WTC11 (cell line): ENCODE results near the gene NEURL1. TPM values are rescaled to one million over a fixed set of nuclear protein-coding genes. Genes with fewer than 3 reads are reported as not detected.
A peak's percentile ranks its signal among the peaks of the same experiment; 100 is the strongest.

Experiments used
- ATAC-seq: fragments of 200-7000 bp; cut with Tn5 transposase; 2 replicates; pipeline ENCODE4 v1.10.0; 2021; ENCODE audit warnings: mild to moderate bottlenecking, moderate library complexity
- CTCF ChIA-PET: fragments of 300-600 bp; sonication (Branson Sonifier 250); formaldehyde crosslinking; loops from one replicate; lab custom pipeline; 2021; ENCODE audit warnings: antibody characterized with exemption; lab: Charles Lee
- POLR2A ChIA-PET: fragments of 350-600 bp; sonication (Branson Sonifier 250); formaldehyde crosslinking; loops from one replicate; lab custom pipeline; 2021; ENCODE audit warnings: antibody characterized with exemption; lab: Charles Lee
- DNase-seq: peaks from one replicate; pipeline ENCODE4 v3.0.0; 2021; ENCODE audit warnings: low spot score
- H3K27ac Mint-ChIP-seq: 2 replicates; pipeline ENCODE4 v1.8.0; 2021; ENCODE audit warnings: mixed read lengths
- H3K27me3 Mint-ChIP-seq: 2 replicates; pipeline ENCODE4 v1.8.0; 2021; ENCODE audit warnings: low read depth, mild to moderate bottlenecking, moderate library complexity, mixed read lengths
- H3K36me3 Mint-ChIP-seq: 2 replicates; pipeline ENCODE4 v1.8.0; 2021; ENCODE audit warnings: mixed read lengths
- H3K4me1 Mint-ChIP-seq: 2 replicates; pipeline ENCODE4 v1.8.0; 2022; ENCODE audit warnings: mixed read lengths
- H3K4me3 Mint-ChIP-seq: 2 replicates; pipeline ENCODE4 v1.8.0; 2021; ENCODE audit warnings: mild to moderate bottlenecking, moderate library complexity, mixed read lengths
- H3K9me3 Mint-ChIP-seq: 2 replicates; pipeline ENCODE4 v1.8.0; 2021; ENCODE audit warnings: mixed read lengths
- CREM ChIP-seq: sonication (generic); formaldehyde crosslinking; IDR thresholded peaks from 2 replicates; pipeline ENCODE4 v1.8.1; 2022; ENCODE audit warnings: mild to moderate bottlenecking, missing genetic modification reagents, moderate library complexity
- E2F4 ChIP-seq: sonication (generic); formaldehyde crosslinking; IDR thresholded peaks from 2 replicates; pipeline ENCODE4 v1.8.1; 2022; ENCODE audit warnings: low read depth, mild to moderate bottlenecking, moderate library complexity, missing genetic modification reagents, borderline replicate concordance
- ELF4 ChIP-seq: sonication (generic); formaldehyde crosslinking; IDR thresholded peaks from 2 replicates; pipeline ENCODE4 v1.8.1; 2022; ENCODE audit warnings: low read depth, mild to moderate bottlenecking, moderate library complexity, missing genetic modification reagents
- ETV6 ChIP-seq: sonication (generic); formaldehyde crosslinking; IDR thresholded peaks from 2 replicates; pipeline ENCODE4 v1.8.1; 2022; ENCODE audit warnings: mild to moderate bottlenecking, missing genetic modification reagents
- FOXK1 ChIP-seq: sonication (generic); formaldehyde crosslinking; IDR thresholded peaks from 2 replicates; pipeline ENCODE4 v1.8.0; 2022; ENCODE audit warnings: mild to moderate bottlenecking, moderate library complexity, missing genetic modification reagents
- GABPB1 ChIP-seq: sonication (generic); formaldehyde crosslinking; IDR thresholded peaks from 2 replicates; pipeline ENCODE4 v1.8.1; 2023; ENCODE audit warnings: mild to moderate bottlenecking, missing genetic modification reagents
- HMGXB4 ChIP-seq: sonication (generic); formaldehyde crosslinking; IDR thresholded peaks from 2 replicates; pipeline ENCODE4 v1.8.1; 2023; ENCODE audit warnings: mild to moderate bottlenecking, moderate library complexity, missing genetic modification reagents
- IRF2 ChIP-seq: sonication (generic); formaldehyde crosslinking; IDR thresholded peaks from 2 replicates; pipeline ENCODE4 v1.8.0; 2022; ENCODE audit warnings: low read depth, missing genetic modification reagents, borderline replicate concordance
- JAZF1 ChIP-seq: fragments of 250-450 bp; sonication (Bioruptor Pico); IDR thresholded peaks from 2 replicates; pipeline ENCODE4 v1.9.0; 2021; ENCODE audit warnings: moderate library complexity, mild to moderate bottlenecking, inconsistent platforms
- JUN ChIP-seq: sonication (generic); formaldehyde crosslinking; IDR thresholded peaks from 2 replicates; pipeline ENCODE4 v1.8.0; 2023; ENCODE audit warnings: mild to moderate bottlenecking, missing genetic modification reagents
- MLX ChIP-seq: sonication (generic); formaldehyde crosslinking; IDR thresholded peaks from 2 replicates; pipeline ENCODE4 v1.8.1; 2023; ENCODE audit warnings: mild to moderate bottlenecking, missing genetic modification reagents, moderate library complexity
- MYBL2 ChIP-seq: sonication (generic); formaldehyde crosslinking; IDR thresholded peaks from 2 replicates; pipeline ENCODE4 v1.8.1; 2023; ENCODE audit warnings: mild to moderate bottlenecking, moderate library complexity, missing genetic modification reagents
- NFATC4 ChIP-seq: fragments of 250-450 bp; sonication (Bioruptor Pico); IDR thresholded peaks from 2 replicates; pipeline ENCODE4 v1.9.0; 2021; ENCODE audit warnings: mild to moderate bottlenecking
- NFYB ChIP-seq: sonication (generic); formaldehyde crosslinking; conservative IDR thresholded peaks from 2 replicates; pipeline ENCODE4 v1.8.0; 2022; ENCODE audit warnings: low read depth, missing genetic modification reagents
- NR3C1 ChIP-seq: sonication (generic); formaldehyde crosslinking; conservative IDR thresholded peaks from 2 replicates; pipeline ENCODE4 v1.8.1; 2023; ENCODE audit warnings: low read depth, mild to moderate bottlenecking, missing genetic modification reagents
- RELA ChIP-seq: sonication (generic); formaldehyde crosslinking; IDR thresholded peaks from 2 replicates; pipeline ENCODE4 v1.8.1; 2022; ENCODE audit warnings: missing genetic modification reagents, mild to moderate bottlenecking, borderline replicate concordance
- SMAD3 ChIP-seq: sonication (generic); formaldehyde crosslinking; IDR thresholded peaks from 2 replicates; pipeline ENCODE4 v1.8.0; 2022; ENCODE audit warnings: missing genetic modification reagents, mild to moderate bottlenecking, borderline replicate concordance
- ZBTB21 ChIP-seq: sonication (generic); formaldehyde crosslinking; IDR thresholded peaks from 2 replicates; pipeline ENCODE4 v1.8.1; 2023; ENCODE audit warnings: mild to moderate bottlenecking, missing genetic modification reagents, borderline replicate concordance
- ZNF232 ChIP-seq: sonication (generic); formaldehyde crosslinking; IDR thresholded peaks from 2 replicates; pipeline ENCODE4 v1.8.0; 2022; ENCODE audit warnings: mild to moderate bottlenecking, missing genetic modification reagents
- ZNF396 ChIP-seq: fragments of 250-450 bp; sonication (Bioruptor Pico); IDR thresholded peaks from 2 replicates; pipeline ENCODE4 v1.8.0; 2021; ENCODE audit warnings: mild to moderate bottlenecking, moderate library complexity, borderline replicate concordance
- ZNF416 ChIP-seq: fragments of 250-450 bp; sonication (Bioruptor Pico); IDR thresholded peaks from 2 replicates; pipeline ENCODE4 v1.9.0; 2021; ENCODE audit warnings: mild to moderate bottlenecking, inconsistent platforms
- ZNF532 ChIP-seq: fragments of 250-450 bp; sonication (Bioruptor Pico); IDR thresholded peaks from 2 replicates; pipeline ENCODE4 v1.9.0; 2021; ENCODE audit warnings: mild to moderate bottlenecking, borderline replicate concordance
- total RNA-seq: library from RNA; stranded (reverse); gene quantifications from 3 replicates; pipeline ENCODE4 v1.2.3, GENCODE V29; 2021
- TF ChIP-seq, protein P1 (sequence below): sonication (generic); formaldehyde crosslinking; IDR thresholded peaks from 2 replicates; pipeline ENCODE4 v1.8.0; 2022; ENCODE audit warnings: mild to moderate bottlenecking, missing genetic modification reagents

Gene NEURL1
- total RNA-seq, 1 experiment from 2014 or later = 1.2 TPM

GRCh38 chr10:103506061-103506460, 12.6 kb downstream of the NEURL1 start:
- Mint-ChIP-seq H3K27ac (no peak overlapping the region), H3K36me3 (no peaks in the 10 kb centered on the region), H3K27me3 (no peaks in the 10 kb centered on the region), H3K4me3 (no peak overlapping the region), H3K9me3 (no peaks in the 10 kb centered on the region), H3K4me1 (peaks cover 6% of the 10 kb centered on the region; the same call in 1 of the 2 replicates)
- CTCF ChIA-PET = interaction anchor here (1.2 to 2.0 kb wide), 2 partner anchors 37 to 58 kb away, joined by 3 to 8 read pairs; no protein-coding TSS in a partner anchor
- no peak for ATAC-seq
- DNase-seq = no peak
- POLR2A ChIA-PET = no interaction called here
- TF ChIP-seq E2F4 (CRISPR knock-in tag) (no peak), ELF4 (no peak), ETV6 (CRISPR knock-in tag) (no peak), HMGXB4 (CRISPR knock-in tag) (no peak), ZNF232 (CRISPR knock-in tag) (no peak), ZNF532 (CRISPR knock-in tag) (no peak), JUN (CRISPR knock-in tag) (no peak), NR3C1 (CRISPR knock-in tag) (no peak)
- TF ChIP-seq, protein P1, sequence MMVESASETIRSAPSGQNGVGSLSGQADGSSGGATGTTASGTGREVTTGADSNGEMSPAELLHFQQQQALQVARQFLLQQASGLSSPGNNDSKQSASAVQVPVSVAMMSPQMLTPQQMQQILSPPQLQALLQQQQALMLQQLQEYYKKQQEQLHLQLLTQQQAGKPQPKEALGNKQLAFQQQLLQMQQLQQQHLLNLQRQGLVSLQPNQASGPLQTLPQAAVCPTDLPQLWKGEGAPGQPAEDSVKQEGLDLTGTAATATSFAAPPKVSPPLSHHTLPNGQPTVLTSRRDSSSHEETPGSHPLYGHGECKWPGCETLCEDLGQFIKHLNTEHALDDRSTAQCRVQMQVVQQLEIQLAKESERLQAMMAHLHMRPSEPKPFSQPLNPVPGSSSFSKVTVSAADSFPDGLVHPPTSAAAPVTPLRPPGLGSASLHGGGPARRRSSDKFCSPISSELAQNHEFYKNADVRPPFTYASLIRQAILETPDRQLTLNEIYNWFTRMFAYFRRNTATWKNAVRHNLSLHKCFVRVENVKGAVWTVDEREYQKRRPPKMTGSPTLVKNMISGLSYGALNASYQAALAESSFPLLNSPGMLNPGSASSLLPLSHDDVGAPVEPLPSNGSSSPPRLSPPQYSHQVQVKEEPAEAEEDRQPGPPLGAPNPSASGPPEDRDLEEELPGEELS (CRISPR knock-in tag) = no peak

DNA sequence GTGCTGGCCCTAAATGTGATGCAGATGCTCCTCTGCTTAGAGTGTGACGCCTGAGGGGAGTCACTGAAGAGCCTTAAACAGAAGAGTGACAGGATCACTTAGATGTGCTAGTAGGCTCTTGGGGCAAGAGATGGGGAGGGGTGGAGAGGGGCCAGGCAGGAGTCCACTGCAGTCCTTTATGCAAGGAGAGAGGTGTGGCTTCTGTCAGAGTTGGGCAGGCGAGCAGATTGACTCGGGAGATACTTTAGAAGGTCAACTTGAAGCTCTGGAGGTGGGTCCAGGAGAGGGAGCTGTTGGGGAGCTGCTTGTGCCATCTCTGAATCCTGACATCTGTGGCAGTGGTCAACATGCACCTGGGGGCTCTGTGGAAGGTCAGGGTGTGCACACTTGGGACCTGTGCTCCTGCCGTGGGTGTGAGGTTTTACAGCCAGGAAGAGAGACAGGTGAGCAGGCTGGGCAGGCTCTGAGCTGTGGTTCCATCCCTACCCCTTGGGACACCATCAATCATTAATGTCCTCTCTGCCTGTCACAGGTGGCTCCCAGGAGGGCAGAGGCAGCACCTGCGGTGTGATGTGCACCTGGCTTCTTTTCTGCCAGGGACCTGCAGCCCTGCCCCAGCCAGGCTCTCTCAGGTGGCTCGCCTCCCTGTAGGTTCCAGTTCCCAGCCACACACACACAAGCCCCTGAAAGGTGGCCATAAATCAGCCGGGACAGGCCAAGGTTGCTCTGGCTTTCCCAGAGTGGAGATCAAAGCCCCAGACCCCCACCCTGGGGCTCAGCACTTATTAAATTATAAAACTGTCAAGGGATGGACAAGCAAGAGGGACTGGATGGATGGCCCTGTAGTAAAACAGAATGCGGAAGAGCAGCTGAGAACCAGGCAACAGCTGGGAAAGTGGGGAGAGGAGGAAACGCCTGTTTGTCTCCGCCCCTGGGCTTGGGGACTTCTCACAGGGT, 14.0 kb downstream of the NEURL1 start:
- CTCF ChIA-PET = interaction anchor here (0.6 to 2.5 kb wide), 6 partner anchors 35 to 359 kb away, joined by 3 to 8 read pairs (median 4); no protein-coding TSS in a partner anchor
- Mint-ChIP-seq H3K27ac (no peak overlapping the region), H3K36me3 (no peaks in the 10 kb centered on the region), H3K4me3 (no peak overlapping the region), H3K27me3 (no peaks in the 10 kb centered on the region), H3K9me3 (no peaks in the 10 kb centered on the region), H3K4me1 (peaks cover 6% of the 10 kb centered on the region; the same call in 1 of the 2 replicates)
- ATAC-seq (peak; percentile 38; the same call in 1 of the 2 replicates), DNase-seq (no peak)
- POLR2A ChIA-PET = no interaction called here
- TF ChIP-seq ZNF396 (CRISPR knock-in tag) = no peak
- TF ChIP-seq MYBL2 = no peak
- TF ChIP-seq SMAD3 (CRISPR knock-in tag) = no peak
- TF ChIP-seq ZBTB21 = no peak
- TF ChIP-seq NFATC4 (CRISPR knock-in tag) = no peak
- no peak for TF ChIP-seq FOXK1 (CRISPR knock-in tag)
- no peak for TF ChIP-seq IRF2 (CRISPR knock-in tag)
- no peak for TF ChIP-seq NFYB
- no peak for TF ChIP-seq ZNF416 (CRISPR knock-in tag)
- TF ChIP-seq GABPB1 (CRISPR knock-in tag) = no peak
- TF ChIP-seq JAZF1 (CRISPR knock-in tag) = no peak
- TF ChIP-seq RELA (CRISPR knock-in tag) = no peak
- no peak for TF ChIP-seq MLX
- no peak for TF ChIP-seq NR3C1 (CRISPR knock-in tag)
- TF ChIP-seq CREM (CRISPR knock-in tag) = no peak
